SK-N-SH (cell line): ENCODE data around the gene POLR3GL. TPM values are rescaled to one million over a fixed set of nuclear protein-coding genes. Genes with fewer than 3 reads are reported as not detected.
A peak's percentile ranks its signal among the peaks of the same experiment; 100 is the strongest.

Source experiments
- CTCF ChIA-PET: fragments of 300-600, 350-600 bp; formaldehyde crosslinking; extraction: SDS; loops from one replicate; lab custom pipeline; 2021; lab: Yijun Ruan, JAX
- POLR2A ChIA-PET: fragments of 350-600 bp; sonication (Branson Sonifier 250); formaldehyde crosslinking; extraction: SDS; loops from one replicate; lab custom pipeline; 2020; ENCODE audit warnings: antibody characterized with exemption, inconsistent platforms; lab: Yijun Ruan, JAX
- DNase-seq: peaks from one replicate; pipeline ENCODE4 v3.0.0; 2012
- H2AFZ ChIP-seq: fragments of 200-600 bp; sonication (generic); 2 replicates; pipeline ENCODE4 v1.8.1; 2016; ENCODE audit warnings: antibody characterized with exemption, mild to moderate bottlenecking, low read depth
- H3F3A ChIP-seq: fragments of 200-600 bp; sonication (generic); replicated peaks from 2 replicates; pipeline ENCODE3; 2016; ENCODE audit warnings: antibody characterized with exemption, mild to moderate bottlenecking; ENCODE audit not compliant: insufficient read depth
- H3K27ac ChIP-seq, 2 experiments: fragments of 200-500 bp in 1 of 2; fragments of 200-600 bp in 1 of 2; sonication (Bioruptor generic) in 1 of 2; sonication (generic), shearing (Covaris generic) in 1 of 2; 2 replicates each; pipeline versions ENCODE4 v1.5.1 to v1.6.1; 2014 to 2016; ENCODE audit warnings: low read depth in 2 of 2, inconsistent platforms in 1 of 2, low read length in 1 of 2, mild to moderate bottlenecking in 1 of 2, mixed read lengths in 1 of 2
- H3K27me3 ChIP-seq: fragments of 200-600 bp; sonication (generic), shearing (Covaris generic); 2 replicates; pipeline ENCODE4 v1.6.1; 2016; ENCODE audit warnings: mixed run types; ENCODE audit not compliant: insufficient read depth
- H3K36me3 ChIP-seq, 2 experiments: fragments of 200-500 bp in 1 of 2; fragments of 200-600 bp in 1 of 2; sonication (Bioruptor generic) in 1 of 2; sonication (generic) in 1 of 2; replicated peaks in 1 of 2; 2 replicates each; pipeline versions ENCODE3 to v1.5.1; 2014 to 2016; ENCODE audit warnings: low read length in 1 of 2, mild to moderate bottlenecking in 1 of 2; ENCODE audit not compliant: insufficient read depth in 2 of 2, control insufficient read depth in 1 of 2
- H3K4me1 ChIP-seq, 2 experiments: fragments of 200-500 bp in 1 of 2; fragments of 200-600 bp in 1 of 2; sonication (Bioruptor generic) in 1 of 2; sonication (generic), shearing (Covaris generic) in 1 of 2; 2 replicates each; pipeline versions ENCODE4 v1.5.1 to v1.6.1; 2014 to 2016; ENCODE audit warnings: low read depth in 1 of 2, low read length in 1 of 2, mixed run types in 1 of 2; ENCODE audit not compliant: insufficient read depth in 2 of 2, control insufficient read depth in 1 of 2
- H3K4me2 ChIP-seq: fragments of 200-600 bp; sonication (generic), shearing (Covaris generic); 2 replicates; pipeline ENCODE4 v1.6.1; 2017; ENCODE audit warnings: mixed run types
- H3K4me3 ChIP-seq, 2 experiments: fragments of 200-500 bp in 1 of 2; fragments of 200-600 bp in 1 of 2; sonication (Bioruptor generic) in 1 of 2; sonication (generic), shearing (Covaris generic) in 1 of 2; 2 replicates each; pipeline versions ENCODE4 v1.5.1 to v1.8.1; 2014 to 2016; ENCODE audit warnings: low read depth in 2 of 2, inconsistent platforms in 1 of 2, low read length in 1 of 2, mild to moderate bottlenecking in 1 of 2, mixed read lengths in 1 of 2, moderate library complexity in 1 of 2
- H3K79me2 ChIP-seq: fragments of 200-600 bp; sonication (generic); 2 replicates; pipeline ENCODE4 v1.8.1; 2017; ENCODE audit warnings: mild to moderate bottlenecking; ENCODE audit not compliant: insufficient read depth
- H3K9ac ChIP-seq: fragments of 200-600 bp; sonication (generic); 2 replicates; pipeline ENCODE4 v1.6.1; 2017; ENCODE audit warnings: mixed run types
- H3K9me2 ChIP-seq: fragments of 200-600 bp; sonication (generic); 2 replicates; pipeline ENCODE4 v1.6.1; 2017; ENCODE audit warnings: mixed run types
- H3K9me3 ChIP-seq: fragments of 200-600 bp; sonication (generic); 2 replicates; pipeline ENCODE4 v1.6.1; 2017; ENCODE audit warnings: mixed run types, mild to moderate bottlenecking, moderate library complexity
- H4K20me1 ChIP-seq: fragments of 200-600 bp; sonication (generic); 2 replicates; pipeline ENCODE4 v1.6.1; 2017; ENCODE audit warnings: mild to moderate bottlenecking, mixed run types; ENCODE audit not compliant: insufficient read depth
- EP300 ChIP-seq, 2 experiments: IDR thresholded peaks; 2 replicates each; pipeline versions ENCODE4 v1.4.0 to v1.6.1; 2012; ENCODE audit warnings: borderline replicate concordance in 1 of 2, low read depth in 1 of 2, low read length in 1 of 2
- EZH2phosphoT487 ChIP-seq: fragments of 200-600 bp; sonication (generic); IDR thresholded peaks from 2 replicates; pipeline ENCODE4 v1.6.1; 2017; ENCODE audit warnings: low read depth, mixed run types, mild to moderate bottlenecking, antibody characterized with exemption, moderate library complexity, borderline replicate concordance
- FOSL2 ChIP-seq: IDR thresholded peaks from 2 replicates; pipeline ENCODE4 v1.4.0; 2012; ENCODE audit warnings: low read depth, mild to moderate bottlenecking, moderate library complexity, borderline replicate concordance
- GABPA ChIP-seq: IDR thresholded peaks from 2 replicates; pipeline ENCODE4 v1.4.0; 2012; ENCODE audit warnings: low read depth, mild to moderate bottlenecking
- IRF3 ChIP-seq: fragments of 150-350 bp; IDR thresholded peaks from 2 replicates; pipeline ENCODE4 v1.6.1; 2016; ENCODE audit warnings: mild to moderate bottlenecking, low read depth, low read length
- JUND ChIP-seq: IDR thresholded peaks from 2 replicates; pipeline ENCODE4 v1.4.0; 2012
- MEF2A ChIP-seq: IDR thresholded peaks from 2 replicates; pipeline ENCODE4 v1.4.0; 2012; ENCODE audit warnings: low read depth, borderline replicate concordance
- POLR2AphosphoS5 ChIP-seq: IDR thresholded peaks from 2 replicates; pipeline ENCODE4 v1.6.1; 2012; ENCODE audit warnings: low read depth, low read length
- RAD21 ChIP-seq: IDR thresholded peaks from 2 replicates; pipeline ENCODE4 v1.6.1; 2012; ENCODE audit warnings: mild to moderate bottlenecking, low read length
- SIN3A ChIP-seq: IDR thresholded peaks from 2 replicates; pipeline ENCODE4 v1.6.1; 2012; ENCODE audit warnings: low read depth, mild to moderate bottlenecking, low read length, moderate library complexity, borderline replicate concordance
- SMC3 ChIP-seq: IDR thresholded peaks from 2 replicates; pipeline ENCODE4 v1.6.1; 2012; ENCODE audit warnings: low read depth, low read length, improper control_type of control experiment
- TCF12 ChIP-seq: IDR thresholded peaks from 2 replicates; pipeline ENCODE4 v1.4.0; 2012
- USF1 ChIP-seq: IDR thresholded peaks from 2 replicates; pipeline ENCODE4 v1.4.0; 2012; ENCODE audit warnings: low read depth, borderline replicate concordance
- ZBTB33 ChIP-seq: IDR thresholded peaks from 2 replicates; pipeline ENCODE4 v1.4.0; 2012; ENCODE audit warnings: low read depth, borderline replicate concordance
- WGBS: methylation state at CpG from one replicate; pipeline ENCODE4 v1.1.6; 2017; ENCODE audit warnings: low lambda C conversion rate; 5-methylcytosine and 5-hydroxymethylcytosine counted together
- polyA plus RNA-seq, 3 experiments: library from polyadenylated mRNA; depleted of rRNA; stranded (reverse); fragments of >200 nt; gene quantifications; 2 replicates each; pipeline ENCODE4 v1.2.3, GENCODE V29; 2012

Gene POLR3GL
- polyA plus RNA-seq, 1 of the 3 experiments (the other 2 are of a cell fraction): 15.8 TPM

GRCh38 chr1:145990249-145990855 is 25.9 kb downstream of the POLR3GL start:
- 83% methylated on average over 7 of the region's 7 CpGs for WGBS
- Histone ChIP-seq H3K9me2 (no peaks in the 10 kb centered on the region), H3K9me3 (no peaks in the 10 kb centered on the region), H3K4me1 (peaks cover 11 to 31% of the 10 kb centered on the region in 2 experiments), H3K4me3 (no peak overlapping the region), H3K27ac (no peak overlapping the region), H3F3A (peaks cover 23% of the 10 kb centered on the region), H3K4me2 (no peak overlapping the region), H3K36me3 (peaks cover 29 to 33% of the 10 kb centered on the region in 2 experiments), H3K27me3 (no peaks in the 10 kb centered on the region), H3K79me2 (peaks cover 26% of the 10 kb centered on the region), H2AFZ (no peak overlapping the region), H3K9ac (no peak overlapping the region), H4K20me1 (peaks cover 30% of the 10 kb centered on the region)
- ChIA-PET POLR2A (no interaction called here), CTCF (interaction anchor here (0.9 to 10.6 kb wide), 4 partner anchors 12 to 145 kb away, joined by 3 to 99 read pairs (median 10); partner anchors contain the start of gene NUDT17)
- TF ChIP-seq SIN3A (no peak), RAD21 (no peak), USF1 (no peak), JUND (no peak), TCF12 (no peak), MEF2A (no peak), SMC3 (no peak), EP300 (IDR thresholded peaks at IDR 0.05; ENCODE audit: borderline replicate concordance in 1 of 2, low read depth in 1 of 2, low read length in 1 of 2) (no peak), EZH2phosphoT487 (no peak), FOSL2 (no peak)
- no peak for DNase-seq

- Histone ChIP-seq H3K9me2 (no peaks in the 10 kb centered on the region), H4K20me1 (peaks cover 38% of the 10 kb centered on the region), H3K9ac (no peak overlapping the region; the same call in 1 of the 2 replicates), H3K36me3 (peaks cover 29 to 33% of the 10 kb centered on the region in 2 experiments), H3K27me3 (no peaks in the 10 kb centered on the region), H3F3A (peaks cover 23% of the 10 kb centered on the region), H3K27ac (peak overlapping the region in 1 of 2 experiments; percentile 39; a peak in 1 of 4 replicates), H3K4me3 (peak overlapping the region in 1 of 2 experiments; percentile 90; a peak in 2 of 4 replicates), H2AFZ (no peak overlapping the region), H3K9me3 (no peaks in the 10 kb centered on the region), H3K4me2 (peak overlapping the region; percentile 86; the same call in 1 of the 2 replicates), H3K79me2 (peaks cover 36% of the 10 kb centered on the region), H3K4me1 (peaks cover 9 to 27% of the 10 kb centered on the region in 2 experiments; a peak in 3 of 4 replicates)
- ChIA-PET POLR2A (interaction anchor here (1.4 kb wide), 1 partner anchor 12 kb away, joined by 5 read pairs; no protein-coding TSS in a partner anchor), CTCF (interaction anchor here (0.7 to 10.6 kb wide), 5 partner anchors 10 to 146 kb away, joined by 3 to 99 read pairs (median 5); partner anchors contain the start of gene NUDT17)
- TF ChIP-seq IRF3: no peak
- TF ChIP-seq POLR2AphosphoS5: peak; percentile 57; the same call in 1 of the 2 replicates
- no peak for TF ChIP-seq GABPA
- no peak for TF ChIP-seq ZBTB33
- 94% methylated on average over 10 of the region's 10 CpGs for WGBS
- DNase-seq: no peak
Measured at GRCh38 chr1:145991735-145992412, 27.4 kb downstream of the POLR3GL start.
